Measurements from ENCODE around the gene RERE.

The RERE gene

DNA sequence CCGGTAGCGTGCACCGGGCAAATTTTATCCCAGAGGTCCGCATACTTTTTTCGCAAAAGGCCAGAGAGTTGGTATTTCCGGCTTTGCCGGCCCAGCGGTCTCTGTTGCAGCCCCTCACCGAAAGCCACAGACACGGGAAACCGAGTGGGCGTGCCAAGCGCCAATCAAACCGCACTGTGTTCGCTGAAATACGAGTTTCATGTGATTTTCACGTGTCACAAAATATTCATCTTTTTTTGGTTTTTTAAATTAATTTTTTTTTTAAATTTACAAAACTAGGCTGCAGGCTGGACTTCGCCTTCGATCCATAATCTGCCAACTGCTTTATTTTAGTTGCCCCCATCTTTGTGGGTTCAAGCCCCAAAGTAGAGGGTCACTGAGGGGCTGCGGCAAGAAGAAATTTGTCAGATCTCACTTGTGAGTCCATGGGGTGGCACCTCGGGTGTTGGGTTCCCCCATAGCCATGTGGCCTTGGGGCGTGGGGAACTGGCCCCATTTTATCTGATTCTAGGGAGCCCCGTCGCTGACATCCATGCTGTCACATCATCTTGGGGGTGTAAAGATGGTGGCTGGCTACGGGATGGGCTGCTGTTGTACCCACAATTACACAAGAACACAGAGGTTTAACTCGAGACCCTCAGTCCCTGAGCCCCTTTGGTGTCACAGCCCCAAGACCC is 478.8 kb downstream of the RERE start:
- Histone ChIP-seq H4K20me1 (ENCODE audit: insufficient read depth, low read length) (no peaks in the 10 kb centered on the region), H2AFZ (ENCODE audit: low read depth, low read length) (no peak overlapping the region), H3K27me3 (ENCODE audit: insufficient read depth, low read length, poor library complexity) (no peaks in the 10 kb centered on the region), H3K79me2 (ENCODE audit: insufficient read depth, low read length) (no peaks in the 10 kb centered on the region), H3K27ac (ENCODE audit: low read length) (no peak overlapping the region), H3K9me3 (ENCODE audit: insufficient read depth, low read length, severe bottlenecking) (no peaks in the 10 kb centered on the region), H3K9ac (ENCODE audit: low read depth, low read length) (no peak overlapping the region), H3K4me2 (ENCODE audit: insufficient read depth, low read length) (no peak overlapping the region), H3K4me1 (ENCODE audit: insufficient read depth, low read length) (no peaks in the 10 kb centered on the region), H3K4me3 (ENCODE audit: low read depth in 1 of 2, low read length in 2 of 2) (no peak overlapping the region), H3K36me3 (ENCODE audit: insufficient read depth, low read length) (no peaks in the 10 kb centered on the region)
- no peak for ATAC-seq (ENCODE audit: insufficient read depth, low read depth)
- TF ChIP-seq, protein P1, sequence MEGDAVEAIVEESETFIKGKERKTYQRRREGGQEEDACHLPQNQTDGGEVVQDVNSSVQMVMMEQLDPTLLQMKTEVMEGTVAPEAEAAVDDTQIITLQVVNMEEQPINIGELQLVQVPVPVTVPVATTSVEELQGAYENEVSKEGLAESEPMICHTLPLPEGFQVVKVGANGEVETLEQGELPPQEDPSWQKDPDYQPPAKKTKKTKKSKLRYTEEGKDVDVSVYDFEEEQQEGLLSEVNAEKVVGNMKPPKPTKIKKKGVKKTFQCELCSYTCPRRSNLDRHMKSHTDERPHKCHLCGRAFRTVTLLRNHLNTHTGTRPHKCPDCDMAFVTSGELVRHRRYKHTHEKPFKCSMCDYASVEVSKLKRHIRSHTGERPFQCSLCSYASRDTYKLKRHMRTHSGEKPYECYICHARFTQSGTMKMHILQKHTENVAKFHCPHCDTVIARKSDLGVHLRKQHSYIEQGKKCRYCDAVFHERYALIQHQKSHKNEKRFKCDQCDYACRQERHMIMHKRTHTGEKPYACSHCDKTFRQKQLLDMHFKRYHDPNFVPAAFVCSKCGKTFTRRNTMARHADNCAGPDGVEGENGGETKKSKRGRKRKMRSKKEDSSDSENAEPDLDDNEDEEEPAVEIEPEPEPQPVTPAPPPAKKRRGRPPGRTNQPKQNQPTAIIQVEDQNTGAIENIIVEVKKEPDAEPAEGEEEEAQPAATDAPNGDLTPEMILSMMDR (IDR thresholded peaks at IDR 0.05; ENCODE audit: borderline replicate concordance, extremely low read depth, low read length, poor library complexity, severe bottlenecking), result no peak
- no peak for TF ChIP-seq EZH2 (IDR thresholded peaks at IDR 0.05; ENCODE audit: borderline replicate concordance, low read depth, low read length, severe bottlenecking)
- no peak for DNase-seq

DNA sequence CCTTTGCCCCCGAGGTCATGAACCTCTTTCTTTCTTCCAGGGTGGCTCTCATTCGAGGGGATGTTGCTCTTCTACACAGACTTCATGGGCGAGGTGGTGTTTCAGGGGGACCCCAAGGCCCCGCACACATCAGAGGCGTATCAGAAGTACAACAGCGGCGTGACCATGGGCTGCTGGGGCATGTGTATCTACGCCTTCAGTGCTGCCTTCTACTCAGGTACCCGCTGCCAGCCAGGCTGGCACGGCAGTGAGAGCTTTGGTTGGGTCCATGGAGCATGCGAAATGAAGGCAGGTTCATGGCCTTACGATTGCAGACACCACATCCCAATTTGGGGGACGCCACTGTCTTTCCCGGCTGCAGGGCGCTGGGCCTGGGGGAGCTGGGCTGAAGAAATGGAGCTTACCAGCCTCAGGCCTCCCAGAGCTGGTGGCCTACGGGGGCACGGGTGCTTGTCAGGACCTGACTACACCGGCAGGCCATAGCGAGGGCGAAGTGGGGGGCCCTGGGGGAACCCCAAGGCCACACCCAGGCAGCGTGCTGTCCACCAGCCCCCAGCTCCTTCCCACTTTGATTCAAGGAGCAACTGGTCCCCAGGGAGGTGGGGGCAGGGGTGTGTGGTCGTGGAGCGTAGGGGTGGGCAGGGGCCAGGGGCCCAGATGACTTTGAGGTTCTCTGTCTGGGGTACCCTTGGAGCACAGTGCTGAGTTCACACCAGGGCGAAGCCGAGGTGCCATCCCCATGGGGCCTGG is 479.5 kb downstream of the RERE start:
- no peak overlapping the region for H3K4me2 ChIP-seq (ENCODE audit: insufficient read depth, low read length)
- H3K4me3 ChIP-seq (ENCODE audit: low read depth in 1 of 2, low read length in 2 of 2), result no peak overlapping the region
- TF ChIP-seq, protein P1 (IDR thresholded peaks at IDR 0.05; ENCODE audit: borderline replicate concordance, extremely low read depth, low read length, poor library complexity, severe bottlenecking), result no peak
- no peak for TF ChIP-seq EZH2 (IDR thresholded peaks at IDR 0.05; ENCODE audit: borderline replicate concordance, low read depth, low read length, severe bottlenecking)
- H3K27me3 ChIP-seq (ENCODE audit: insufficient read depth, low read length, poor library complexity), result no peaks in the 10 kb centered on the region
- H3K79me2 ChIP-seq (ENCODE audit: insufficient read depth, low read length), result no peaks in the 10 kb centered on the region
- no peak for ATAC-seq (ENCODE audit: insufficient read depth, low read depth)
- DNase-seq, result no peak
- no peaks in the 10 kb centered on the region for H3K4me1 ChIP-seq (ENCODE audit: insufficient read depth, low read length)
- no peak overlapping the region for H2AFZ ChIP-seq (ENCODE audit: low read depth, low read length)
- H3K9me3 ChIP-seq (ENCODE audit: insufficient read depth, low read length, severe bottlenecking), result no peaks in the 10 kb centered on the region
- H3K9ac ChIP-seq (ENCODE audit: low read depth, low read length), result no peak overlapping the region
- H4K20me1 ChIP-seq (ENCODE audit: insufficient read depth, low read length), result no peaks in the 10 kb centered on the region
- H3K27ac ChIP-seq (ENCODE audit: low read length), result no peak overlapping the region
- no peaks in the 10 kb centered on the region for H3K36me3 ChIP-seq (ENCODE audit: insufficient read depth, low read length)

DNA sequence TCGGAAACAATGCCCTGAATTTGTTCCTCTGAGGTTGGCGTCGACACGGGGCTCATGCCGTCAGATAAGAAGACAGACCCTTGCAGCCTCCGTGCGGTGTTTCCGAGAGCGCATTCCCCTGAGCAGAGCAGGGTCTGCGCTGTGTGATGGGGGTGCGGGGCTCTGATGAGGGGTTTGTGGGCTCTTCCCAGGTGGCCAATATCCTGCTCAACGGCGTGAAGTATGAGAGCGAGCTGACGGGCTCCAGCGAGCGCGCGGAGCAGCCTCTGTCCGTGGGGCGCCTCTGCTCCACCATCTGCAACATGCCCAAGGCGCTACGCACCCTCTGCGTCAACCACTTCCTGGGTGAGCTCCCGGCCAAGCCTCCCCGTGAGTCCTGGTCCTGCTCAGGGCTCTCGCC is 482.2 kb downstream of the RERE start:
- H3K9ac ChIP-seq (ENCODE audit: low read depth, low read length), result no peak overlapping the region
- TF ChIP-seq, protein P1 (IDR thresholded peaks at IDR 0.05; ENCODE audit: borderline replicate concordance, extremely low read depth, low read length, poor library complexity, severe bottlenecking), result no peak
- TF ChIP-seq EZH2 (IDR thresholded peaks at IDR 0.05; ENCODE audit: borderline replicate concordance, low read depth, low read length, severe bottlenecking), result no peak
- DNase-seq (no peak), ATAC-seq (ENCODE audit: insufficient read depth, low read depth) (no peak)
- H3K4me2 ChIP-seq (ENCODE audit: insufficient read depth, low read length), result no peak overlapping the region
- no peak overlapping the region for H2AFZ ChIP-seq (ENCODE audit: low read depth, low read length)
- H3K9me3 ChIP-seq (ENCODE audit: insufficient read depth, low read length, severe bottlenecking), result no peaks in the 10 kb centered on the region
- H3K79me2 ChIP-seq (ENCODE audit: insufficient read depth, low read length), result no peaks in the 10 kb centered on the region
- H3K36me3 ChIP-seq (ENCODE audit: insufficient read depth, low read length), result no peaks in the 10 kb centered on the region
- no peak overlapping the region for H3K4me3 ChIP-seq (ENCODE audit: low read depth in 1 of 2, low read length in 2 of 2)
- no peaks in the 10 kb centered on the region for H3K4me1 ChIP-seq (ENCODE audit: insufficient read depth, low read length)
- no peak overlapping the region for H3K27ac ChIP-seq (ENCODE audit: low read length)
- H3K27me3 ChIP-seq (ENCODE audit: insufficient read depth, low read length, poor library complexity), result no peaks in the 10 kb centered on the region
- no peaks in the 10 kb centered on the region for H4K20me1 ChIP-seq (ENCODE audit: insufficient read depth, low read length)
